Stomach smooth muscle (tissue), 2 donors: ENCODE results near the gene SLC9A9.

Source experiments
- H3K27ac ChIP-seq: one replicate; pipeline ENCODE4 v1.7.0; 2013; ENCODE audit warnings: mild to moderate bottlenecking, low read length, inconsistent platforms
- H3K27me3 ChIP-seq, 2 donors: one replicate each; pipeline ENCODE4 v1.7.0; 2013; ENCODE audit warnings: low read length in 2 of 2; ENCODE audit not compliant: insufficient read depth in 2 of 2, control insufficient read depth in 1 of 2
- H3K36me3 ChIP-seq, 2 donors: one replicate each; pipeline ENCODE4 v1.7.0; 2013; ENCODE audit warnings: low read length in 2 of 2; ENCODE audit not compliant: control insufficient read depth in 2 of 2, insufficient read depth in 2 of 2
- H3K4me1 ChIP-seq: one replicate; pipeline ENCODE4 v1.7.0; 2013; ENCODE audit warnings: low read length; ENCODE audit not compliant: control insufficient read depth, insufficient read depth
- H3K4me3 ChIP-seq, 2 donors: one replicate each; pipeline ENCODE4 v1.7.0; 2013; ENCODE audit warnings: low read length in 2 of 2
- H3K9ac ChIP-seq, 2 donors: one replicate each; pipeline ENCODE4 v1.7.0; 2013; ENCODE audit warnings: low read length in 2 of 2, mild to moderate bottlenecking in 1 of 2
- H3K9me3 ChIP-seq, 2 donors: one replicate each; pipeline ENCODE4 v1.7.0; 2013; ENCODE audit warnings: low read length in 2 of 2; ENCODE audit not compliant: control insufficient read depth in 2 of 2
- donor health status: healthy.
- donor health status: Pancreatic carcinoma.

Gene SLC9A9

GRCh38 chr3:143239031-143239430 is 609.2 kb downstream of the SLC9A9 start:
- H3K9me3 ChIP-seq = no peaks in the 10 kb centered on the region
- no peak overlapping the region for H3K9ac ChIP-seq

GRCh38 chr3:143237077-143237627 is 611.1 kb downstream of the SLC9A9 start:
- Histone ChIP-seq H3K36me3 (no peaks in the 10 kb centered on the region), H3K4me1 (no peaks in the 10 kb centered on the region)

More at GRCh38 chr3:143239031-143239430, 609.2 kb downstream of the SLC9A9 start:
- Histone ChIP-seq H3K4me1 (no peaks in the 10 kb centered on the region), H3K27me3 (no peaks in the 10 kb centered on the region), H3K27ac (no peak overlapping the region), H3K4me3 (no peak overlapping the region), H3K36me3 (no peaks in the 10 kb centered on the region)

GRCh38 chr3:143236226-143236964 is 611.9 kb downstream of the SLC9A9 start:
- Histone ChIP-seq H3K4me1 (no peaks in the 10 kb centered on the region), H3K9ac (no peak overlapping the region), H3K4me3 (no peak overlapping the region), H3K36me3 (no peaks in the 10 kb centered on the region), H3K9me3 (no peaks in the 10 kb centered on the region), H3K27ac (no peak overlapping the region), H3K27me3 (no peaks in the 10 kb centered on the region)

More at GRCh38 chr3:143237077-143237627, 611.1 kb downstream of the SLC9A9 start:
- no peaks in the 10 kb centered on the region for H3K27me3 ChIP-seq
- H3K27ac ChIP-seq = no peak overlapping the region
- no peaks in the 10 kb centered on the region for H3K9me3 ChIP-seq
- no peak overlapping the region for H3K9ac ChIP-seq
- no peak overlapping the region for H3K4me3 ChIP-seq

- H3K36me3 ChIP-seq = no peaks in the 10 kb centered on the region
- no peaks in the 10 kb centered on the region for H3K4me1 ChIP-seq
- no peak overlapping the region for H3K9ac ChIP-seq
- H3K27me3 ChIP-seq = no peaks in the 10 kb centered on the region
- no peak overlapping the region for H3K4me3 ChIP-seq
- H3K27ac ChIP-seq = no peak overlapping the region
- no peaks in the 10 kb centered on the region for H3K9me3 ChIP-seq
Observed at GRCh38 chr3:143235614-143236204, 612.6 kb downstream of the SLC9A9 start.

- Histone ChIP-seq H3K4me1 (no peaks in the 10 kb centered on the region), H3K4me3 (no peak overlapping the region), H3K27me3 (no peaks in the 10 kb centered on the region), H3K27ac (no peak overlapping the region), H3K36me3 (no peaks in the 10 kb centered on the region), H3K9me3 (no peaks in the 10 kb centered on the region), H3K9ac (no peak overlapping the region)
Observed at GRCh38 chr3:143234526-143234925, 613.7 kb downstream of the SLC9A9 start.

GRCh38 chr3:143232981-143233380 is 615.3 kb downstream of the SLC9A9 start:
- no peak overlapping the region for H3K27ac ChIP-seq

GRCh38 chr3:143228405-143228804 is 619.9 kb downstream of the SLC9A9 start:
- H3K9ac ChIP-seq = no peak overlapping the region
- no peaks in the 10 kb centered on the region for H3K36me3 ChIP-seq
- no peaks in the 10 kb centered on the region for H3K27me3 ChIP-seq
- no peak overlapping the region for H3K4me3 ChIP-seq
- no peaks in the 10 kb centered on the region for H3K9me3 ChIP-seq
- no peaks in the 10 kb centered on the region for H3K4me1 ChIP-seq
- H3K27ac ChIP-seq = no peak overlapping the region

More at GRCh38 chr3:143232981-143233380, 615.3 kb downstream of the SLC9A9 start:
- H3K36me3 ChIP-seq = no peaks in the 10 kb centered on the region
- no peaks in the 10 kb centered on the region for H3K9me3 ChIP-seq
- no peak overlapping the region for H3K9ac ChIP-seq
- no peak overlapping the region for H3K4me3 ChIP-seq
- no peaks in the 10 kb centered on the region for H3K4me1 ChIP-seq
- H3K27me3 ChIP-seq = no peaks in the 10 kb centered on the region

- Histone ChIP-seq H3K27me3 (no peaks in the 10 kb centered on the region), H3K9ac (no peak overlapping the region), H3K9me3 (no peaks in the 10 kb centered on the region), H3K36me3 (no peaks in the 10 kb centered on the region), H3K4me1 (no peaks in the 10 kb centered on the region), H3K27ac (no peak overlapping the region), H3K4me3 (no peak overlapping the region)
Observed at GRCh38 chr3:143226678-143227291, 621.5 kb downstream of the SLC9A9 start.

- no peaks in the 10 kb centered on the region for H3K4me1 ChIP-seq
- no peak overlapping the region for H3K9ac ChIP-seq
- no peaks in the 10 kb centered on the region for H3K9me3 ChIP-seq
- no peaks in the 10 kb centered on the region for H3K36me3 ChIP-seq
- no peak overlapping the region for H3K27ac ChIP-seq
- no peak overlapping the region for H3K4me3 ChIP-seq
- H3K27me3 ChIP-seq = no peaks in the 10 kb centered on the region
Observed at GRCh38 chr3:143224716-143225115, 623.6 kb downstream of the SLC9A9 start.

- Histone ChIP-seq H3K27me3 (no peaks in the 10 kb centered on the region), H3K4me3 (no peak overlapping the region), H3K36me3 (no peaks in the 10 kb centered on the region), H3K4me1 (no peaks in the 10 kb centered on the region), H3K9me3 (no peaks in the 10 kb centered on the region), H3K27ac (no peak overlapping the region), H3K9ac (no peak overlapping the region)
Observed at GRCh38 chr3:143222981-143223380, 625.3 kb downstream of the SLC9A9 start.
